H9 (cell line): ENCODE data around the gene SEC22A. TPM values are rescaled to one million over a fixed set of nuclear protein-coding genes. Genes with fewer than 3 reads are reported as not detected.

Experiments used
- DNase-seq: peaks from one replicate; pipeline ENCODE4 v3.0.0-alpha.2; 2017
- H2AFZ ChIP-seq: one replicate; pipeline ENCODE4 v1.6.1; 2013; ENCODE audit warnings: mild to moderate bottlenecking, low read length, control low read depth, moderate library complexity
- H2AK5ac ChIP-seq: 2 replicates; pipeline ENCODE4 v1.6.1; 2013; ENCODE audit warnings: low read length, control low read depth, mixed read lengths; ENCODE audit not compliant: insufficient read length
- H2BK120ac ChIP-seq: one replicate; pipeline ENCODE4 v1.6.1; 2013; ENCODE audit warnings: low read depth, mild to moderate bottlenecking, low read length, control low read depth, inconsistent platforms; ENCODE audit not compliant: poor library complexity, severe bottlenecking
- H2BK12ac ChIP-seq: 2 replicates; pipeline ENCODE4 v1.6.1; 2013; ENCODE audit warnings: low read length, control low read depth, mixed read lengths, low read depth; ENCODE audit not compliant: insufficient read length
- H2BK15ac ChIP-seq: 2 replicates; pipeline ENCODE4 v1.6.1; 2013; ENCODE audit warnings: low read depth, low read length, control low read depth
- H2BK20ac ChIP-seq: one replicate; pipeline ENCODE4 v1.6.1; 2013; ENCODE audit warnings: low read depth, mild to moderate bottlenecking, low read length, control low read depth, inconsistent platforms; ENCODE audit not compliant: poor library complexity, severe bottlenecking
- H2BK5ac ChIP-seq: 2 replicates; pipeline ENCODE4 v1.6.1; 2013; ENCODE audit warnings: low read length, control low read depth, mixed read lengths; ENCODE audit not compliant: insufficient read length
- H3K14ac ChIP-seq: 2 replicates; pipeline ENCODE4 v1.6.1; 2013; ENCODE audit warnings: low read length, control low read depth; ENCODE audit not compliant: insufficient read depth
- H3K18ac ChIP-seq: 2 replicates; pipeline ENCODE4 v1.6.1; 2013; ENCODE audit warnings: low read depth, mild to moderate bottlenecking, mixed read lengths, low read length, control low read depth; ENCODE audit not compliant: insufficient read length
- H3K23ac ChIP-seq: 2 replicates; pipeline ENCODE4 v1.6.1; 2013; ENCODE audit warnings: low read length, control low read depth, mixed read lengths, low read depth; ENCODE audit not compliant: insufficient read length
- H3K23me2 ChIP-seq: 2 replicates; pipeline ENCODE4 v1.6.1; 2013; ENCODE audit warnings: low read depth, mild to moderate bottlenecking, mixed read lengths, low read length, control low read depth; ENCODE audit not compliant: insufficient read length, poor library complexity, severe bottlenecking
- H3K27ac ChIP-seq: 2 replicates; pipeline ENCODE4 v1.5.1; 2013; ENCODE audit warnings: low read length, control low read depth, mixed read lengths, low read depth; ENCODE audit not compliant: insufficient read length
- H3K27me3 ChIP-seq: 2 replicates; pipeline ENCODE4 v1.6.1; 2013; ENCODE audit warnings: low read length, control low read depth, inconsistent platforms; ENCODE audit not compliant: insufficient read depth
- H3K4ac ChIP-seq: 2 replicates; pipeline ENCODE4 v1.6.1; 2013; ENCODE audit warnings: low read depth, mild to moderate bottlenecking, control low read depth, inconsistent platforms, low read length, moderate library complexity
- H3K4me1 ChIP-seq: 2 replicates; pipeline ENCODE4 v1.6.1; 2013; ENCODE audit warnings: low read length, control low read depth, inconsistent platforms; ENCODE audit not compliant: insufficient read depth
- H3K4me2 ChIP-seq: 2 replicates; pipeline ENCODE4 v1.6.1; 2013; ENCODE audit warnings: low read length, control low read depth, mixed read lengths; ENCODE audit not compliant: insufficient read length, insufficient read depth
- H3K56ac ChIP-seq: 2 replicates; pipeline ENCODE4 v1.6.1; 2013; ENCODE audit warnings: low read depth, mild to moderate bottlenecking, mixed read lengths, low read length, control low read depth; ENCODE audit not compliant: insufficient read length
- H3K79me1 ChIP-seq: 2 replicates; pipeline ENCODE4 v1.6.1; 2013; ENCODE audit warnings: low read depth, mild to moderate bottlenecking, moderate library complexity, low read length, control low read depth, inconsistent platforms; ENCODE audit not compliant: insufficient read depth, poor library complexity, severe bottlenecking
- H3K79me2 ChIP-seq: 2 replicates; pipeline ENCODE4 v1.6.1; 2013; ENCODE audit warnings: low read length, control low read depth, inconsistent platforms; ENCODE audit not compliant: insufficient read depth
- H3K9ac ChIP-seq: 2 replicates; pipeline ENCODE4 v1.6.1; 2013; ENCODE audit warnings: low read length, control low read depth, mixed read lengths; ENCODE audit not compliant: insufficient read length; ENCODE audit errors: extremely low read depth
- H3K9me3 ChIP-seq: one replicate; pipeline ENCODE4 v1.6.1; 2013; ENCODE audit warnings: low read depth, low read length, inconsistent platforms; ENCODE audit not compliant: control insufficient read depth
- H3T11ph ChIP-seq: one replicate; pipeline ENCODE4 v1.6.1; 2013; ENCODE audit warnings: mild to moderate bottlenecking, low read length, control low read depth, inconsistent platforms
- H4K20me1 ChIP-seq: one replicate; pipeline ENCODE4 v1.6.1; 2013; ENCODE audit not compliant: control insufficient read depth, insufficient read length, insufficient read depth
- H4K5ac ChIP-seq: 2 replicates; pipeline ENCODE4 v1.6.1; 2013; ENCODE audit warnings: low read depth, mild to moderate bottlenecking, mixed read lengths, low read length, control low read depth; ENCODE audit not compliant: insufficient read length
- H4K8ac ChIP-seq: replicated peaks from 2 replicates; pipeline ENCODE4 v1.6.1; 2013; ENCODE audit warnings: low read length, control low read depth, mixed read lengths, low read depth; ENCODE audit not compliant: insufficient read length
- H4K91ac ChIP-seq: 2 replicates; pipeline ENCODE4 v1.6.1; 2013; ENCODE audit warnings: low read depth, mild to moderate bottlenecking, moderate library complexity, mixed read lengths, low read length, control low read depth; ENCODE audit not compliant: insufficient read length
- H3K27ac Mint-ChIP-seq, 3 experiments: 2 replicates in 2 of 3; 3 replicates in 1 of 3; pipeline ENCODE4 v1.8.0; 2020 to 2021; ENCODE audit warnings: mixed read lengths in 3 of 3, mild to moderate bottlenecking in 1 of 3, moderate library complexity in 1 of 3
- H3K27me3 Mint-ChIP-seq: 2 replicates; pipeline ENCODE4 v1.8.0; 2021; ENCODE audit warnings: low read depth, mild to moderate bottlenecking, moderate library complexity, mixed read lengths
- H3K36me3 Mint-ChIP-seq, 3 experiments: 2 replicates in 2 of 3; 3 replicates in 1 of 3; pipeline ENCODE4 v1.8.0; 2020 to 2021; ENCODE audit warnings: low read depth in 3 of 3, mixed read lengths in 3 of 3; ENCODE audit not compliant: insufficient read depth in 1 of 3
- H3K4me1 Mint-ChIP-seq, 2 experiments: 2 replicates each; pipeline ENCODE4 v1.8.0; 2020; ENCODE audit warnings: mixed read lengths in 2 of 2
- H3K4me3 Mint-ChIP-seq, 2 experiments: 2 replicates in 1 of 2; 3 replicates in 1 of 2; pipeline ENCODE4 v1.8.0; 2020 to 2021; ENCODE audit warnings: mild to moderate bottlenecking in 2 of 2, mixed read lengths in 2 of 2, moderate library complexity in 1 of 2
- H3K9me3 Mint-ChIP-seq, 2 experiments: 2 replicates in 1 of 2; 3 replicates in 1 of 2; pipeline ENCODE4 v1.8.0; 2020; ENCODE audit warnings: mild to moderate bottlenecking in 2 of 2, mixed read lengths in 2 of 2, moderate library complexity in 1 of 2
- WGBS: extraction: QIAGEN DNeasy Blood & Tissue Kit; methylation state at CpG from one replicate; pipeline ENCODE4 v1.1.7; 2013; ENCODE audit warnings: missing lambda C conversion rate, low lambda C conversion rate, mixed read lengths; ENCODE audit not compliant: insufficient read length; ENCODE audit errors: extremely low coverage; 5-methylcytosine and 5-hydroxymethylcytosine counted together
- total RNA-seq: library from RNA; stranded (reverse); gene quantifications from 2 replicates; pipeline ENCODE4 v1.2.1, GENCODE V29; 2021
- TF ChIP-seq, protein P1 (sequence below): fragments of 200-600 bp; sonication (generic); conservative IDR thresholded peaks from 3 replicates; pipeline ENCODE4 v1.8.0; 2021; ENCODE audit warnings: antibody characterized with exemption, mild to moderate bottlenecking

Gene SEC22A
- total RNA-seq, 1 experiment from 2014 or later = 9.9 TPM

DNA sequence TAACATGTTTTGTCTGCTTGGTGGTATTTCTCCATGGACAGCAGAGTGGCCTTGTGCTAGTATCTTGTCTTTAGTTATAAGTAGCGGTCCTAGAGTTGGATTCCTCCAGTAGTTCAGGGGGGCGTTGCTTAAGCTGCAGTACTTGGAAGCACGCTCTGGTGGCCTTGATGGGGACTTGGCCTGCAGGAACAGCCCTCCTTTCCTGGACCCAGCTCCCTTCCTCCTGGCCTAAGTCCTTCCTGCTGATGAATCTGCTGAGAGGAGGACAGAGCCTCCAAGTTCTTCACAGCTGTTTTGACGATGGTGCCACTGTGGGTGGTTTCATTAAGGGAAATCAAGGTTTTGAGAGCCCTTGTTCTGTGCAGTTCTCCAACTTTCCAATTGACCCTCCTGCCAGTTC lies 38.6 kb upstream of the SEC22A start:
- no peak overlapping the region for H3K9ac ChIP-seq
- no peaks in the 10 kb centered on the region for H3K23me2 ChIP-seq
- Mint-ChIP-seq H3K27ac (peak overlapping the region in 2 of 3 experiments; percentile 23 to 91; a peak in 1 of 7 replicates), H3K4me1 (no peaks in the 10 kb centered on the region), H3K9me3 (peaks cover 10 to 11% of the 10 kb centered on the region in 2 experiments; a peak in 4 of 5 replicates), H3K36me3 (peaks cover 35 to 58% (median 39%) of the 10 kb centered on the region in 3 experiments), H3K27me3 (no peaks in the 10 kb centered on the region), H3K4me3 (no peak overlapping the region)
- no peaks in the 10 kb centered on the region for H3K4me1 ChIP-seq
- H3K79me1 ChIP-seq = no peaks in the 10 kb centered on the region
- no peak overlapping the region for H2BK15ac ChIP-seq
- H3K79me2 ChIP-seq = no peaks in the 10 kb centered on the region
- H2BK5ac ChIP-seq = no peak overlapping the region
- no peaks in the 10 kb centered on the region for H4K20me1 ChIP-seq
- H3K27me3 ChIP-seq = no peaks in the 10 kb centered on the region
- TF ChIP-seq, protein P1, sequence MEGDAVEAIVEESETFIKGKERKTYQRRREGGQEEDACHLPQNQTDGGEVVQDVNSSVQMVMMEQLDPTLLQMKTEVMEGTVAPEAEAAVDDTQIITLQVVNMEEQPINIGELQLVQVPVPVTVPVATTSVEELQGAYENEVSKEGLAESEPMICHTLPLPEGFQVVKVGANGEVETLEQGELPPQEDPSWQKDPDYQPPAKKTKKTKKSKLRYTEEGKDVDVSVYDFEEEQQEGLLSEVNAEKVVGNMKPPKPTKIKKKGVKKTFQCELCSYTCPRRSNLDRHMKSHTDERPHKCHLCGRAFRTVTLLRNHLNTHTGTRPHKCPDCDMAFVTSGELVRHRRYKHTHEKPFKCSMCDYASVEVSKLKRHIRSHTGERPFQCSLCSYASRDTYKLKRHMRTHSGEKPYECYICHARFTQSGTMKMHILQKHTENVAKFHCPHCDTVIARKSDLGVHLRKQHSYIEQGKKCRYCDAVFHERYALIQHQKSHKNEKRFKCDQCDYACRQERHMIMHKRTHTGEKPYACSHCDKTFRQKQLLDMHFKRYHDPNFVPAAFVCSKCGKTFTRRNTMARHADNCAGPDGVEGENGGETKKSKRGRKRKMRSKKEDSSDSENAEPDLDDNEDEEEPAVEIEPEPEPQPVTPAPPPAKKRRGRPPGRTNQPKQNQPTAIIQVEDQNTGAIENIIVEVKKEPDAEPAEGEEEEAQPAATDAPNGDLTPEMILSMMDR = no peak
- no peak overlapping the region for H2AFZ ChIP-seq
- no peak overlapping the region for H3K4me2 ChIP-seq
- no peak overlapping the region for H4K5ac ChIP-seq
- no peak overlapping the region for H2BK20ac ChIP-seq
- no peak overlapping the region for H3K18ac ChIP-seq
- H3K4ac ChIP-seq = no peak overlapping the region
- no peak overlapping the region for H4K8ac ChIP-seq
- WGBS = no CpG with 5 or more reads among the region's 4 CpGs
- H3K9me3 ChIP-seq = no peaks in the 10 kb centered on the region
- H2AK5ac ChIP-seq = no peak overlapping the region
- H3K14ac ChIP-seq = no peak overlapping the region
- no peak overlapping the region for H3K27ac ChIP-seq
- no peak overlapping the region for H4K91ac ChIP-seq
- peak; percentile 6 for DNase-seq
- H3K56ac ChIP-seq = no peak overlapping the region
- H3K23ac ChIP-seq = no peak overlapping the region
- no peak overlapping the region for H2BK12ac ChIP-seq
- no peak overlapping the region for H3T11ph ChIP-seq
- no peak overlapping the region for H2BK120ac ChIP-seq
